ENCODE data around the gene FAM107B. TPM values are rescaled to one million over a fixed set of nuclear protein-coding genes. Genes with fewer than 3 reads are reported as not detected.

The FAM107B gene
- total and polyA plus RNA-seq, 2 experiments from 2014 or later: 11.0 to 17.6 TPM

GRCh38 chr10:14483417-14483816 lies 291.3 kb downstream of the FAM107B start (continued):
- TF ChIP-seq CTCF (conservative IDR thresholded peaks at IDR 0.05; ENCODE audit: low read depth in 2 of 2): no peak
- no peak for TF ChIP-seq POLR2AphosphoS5 (IDR thresholded peaks at IDR 0.05; ENCODE audit: low read depth)
- TF ChIP-seq JUNB (IDR thresholded peaks at IDR 0.05; ENCODE audit: unreplicated experiment): no peak
- TF ChIP-seq ZNF114 (CRISPR knock-in tag; IDR thresholded peaks at IDR 0.05): no peak

- H3K27ac Mint-ChIP-seq: no peak overlapping the region
- Histone ChIP-seq H3K36me3 (ENCODE audit: insufficient read depth) (no peaks in the 10 kb centered on the region), H3K27me3 (ENCODE audit: insufficient read depth) (no peaks in the 10 kb centered on the region), H3F3A (replicated peaks; ENCODE audit: low read depth) (no peaks in the 10 kb centered on the region), H3K79me2 (replicated peaks; ENCODE audit: insufficient read depth) (no peaks in the 10 kb centered on the region), H3K4me2 (no peak overlapping the region), H3K4me1 (ENCODE audit: insufficient read depth) (no peaks in the 10 kb centered on the region; the same call in 1 of the 2 replicates), H3K9me2 (ENCODE audit: insufficient read depth) (no peaks in the 10 kb centered on the region), H3K4me3 (no peak overlapping the region), H3K27ac (ENCODE audit: low read depth) (no peak overlapping the region), H2AFZ (peak overlapping the region; percentile 56), H4K20me1 (replicated peaks; ENCODE audit: insufficient read depth) (no peaks in the 10 kb centered on the region)
- peaks cover 10% of the 10 kb centered on the region; the same call in 2 of the 3 replicates for H3K4me1 Mint-ChIP-seq
- H3K27me3 Mint-ChIP-seq (ENCODE audit: insufficient read depth, low read depth, poor library complexity): peaks cover 1% of the 10 kb centered on the region
- TF ChIP-seq ZNF331 (CRISPR knock-in tag; IDR thresholded peaks at IDR 0.05; ENCODE audit: low read depth) (no peak), CTCF (conservative IDR thresholded peaks at IDR 0.05; ENCODE audit: low read depth in 2 of 2) (no peak), STAT1 (IDR thresholded peaks at IDR 0.05; ENCODE audit: unreplicated experiment) (no peak)
- no peak for DNase-seq (ENCODE audit: low spot score)
- H3K4me3 Mint-ChIP-seq: no peak overlapping the region
- no peaks in the 10 kb centered on the region for H3K36me3 Mint-ChIP-seq (ENCODE audit: low read depth)
- no peak for ATAC-seq
- peaks cover 4% of the 10 kb centered on the region; the same call in 1 of the 3 replicates for H3K9me3 Mint-ChIP-seq
Observed at GRCh38 chr10:14481752-14482151, 292.9 kb downstream of the FAM107B start.

- H3K27ac ChIP-seq (ENCODE audit: low read depth): no peak overlapping the region
- H3K36me3 Mint-ChIP-seq (ENCODE audit: low read depth): no peaks in the 10 kb centered on the region
- TF ChIP-seq ZNF331 (CRISPR knock-in tag; IDR thresholded peaks at IDR 0.05; ENCODE audit: low read depth) (no peak), ZNF114 (CRISPR knock-in tag; IDR thresholded peaks at IDR 0.05) (no peak), EZH2 (IDR thresholded peaks at IDR 0.05; ENCODE audit: low read depth, unreplicated experiment) (no peak), NANOG (IDR thresholded peaks at IDR 0.05; ENCODE audit: borderline replicate concordance) (no peak), EZH2phosphoT487 (IDR thresholded peaks at IDR 0.05; ENCODE audit: unreplicated experiment) (no peak), POLR2AphosphoS5 (IDR thresholded peaks at IDR 0.05; ENCODE audit: low read depth) (no peak), JUNB (IDR thresholded peaks at IDR 0.05; ENCODE audit: unreplicated experiment) (no peak)
- DNase-seq (ENCODE audit: low spot score) (no peak), ATAC-seq (no peak)
- no peak overlapping the region for H3K27ac Mint-ChIP-seq
- H3K79me2 ChIP-seq (replicated peaks; ENCODE audit: insufficient read depth): no peaks in the 10 kb centered on the region
- H4K20me1 ChIP-seq (replicated peaks; ENCODE audit: insufficient read depth): no peaks in the 10 kb centered on the region
- no peak overlapping the region for H3K4me3 Mint-ChIP-seq
- no peaks in the 10 kb centered on the region; the same call in 1 of the 2 replicates for H3K4me1 ChIP-seq (ENCODE audit: insufficient read depth)
- no peaks in the 10 kb centered on the region for H3K9me2 ChIP-seq (ENCODE audit: insufficient read depth)
- no peak overlapping the region for H3K4me3 ChIP-seq
- H3K36me3 ChIP-seq (ENCODE audit: insufficient read depth): no peaks in the 10 kb centered on the region
- H3K27me3 ChIP-seq (ENCODE audit: insufficient read depth): no peaks in the 10 kb centered on the region
- H3K4me1 Mint-ChIP-seq: peaks cover 10% of the 10 kb centered on the region; the same call in 2 of the 3 replicates
- no peak overlapping the region for H3K4me2 ChIP-seq
- H2AFZ ChIP-seq: peak overlapping the region; percentile 56; the same call in 1 of the 2 replicates
- H3F3A ChIP-seq (replicated peaks; ENCODE audit: low read depth): no peaks in the 10 kb centered on the region
- H3K9me3 Mint-ChIP-seq: peaks cover 4% of the 10 kb centered on the region; the same call in 1 of the 3 replicates
- H3K27me3 Mint-ChIP-seq (ENCODE audit: insufficient read depth, low read depth, poor library complexity): peaks cover 1% of the 10 kb centered on the region
Observed at GRCh38 chr10:14481014-14481413, 293.7 kb downstream of the FAM107B start.

Measured in GM23338 (cell line).